GM12878 (cell line): Measurements from ENCODE around the gene IQSEC2. TPM values are rescaled to one million over a fixed set of nuclear protein-coding genes. Genes with fewer than 3 reads are reported as not detected.

ENCODE experiments used
- ATAC-seq: fragments of 200-7000 bp; cut with Tn5 transposase; 3 replicates; pipeline ENCODE4 v1.9.1; 2020; ENCODE audit warnings: mild to moderate bottlenecking, moderate library complexity
- BruUV-seq: library from RNA; stranded (reverse); fragments of 400-500 nt; replicated peaks from 2 replicates; lab custom pipeline; 2021; lab: Mats Ljungman, UMichigan
- CTCF ChIA-PET: fragments of 300-600 bp; sonication (Branson Sonifier 250); formaldehyde crosslinking; extraction: SDS; loops from one replicate; lab custom pipeline; 2021; ENCODE audit warnings: inconsistent platforms; lab: Yijun Ruan, JAX
- POLR2A ChIA-PET: fragments of 350-600 bp; formaldehyde crosslinking; extraction: SDS; loops from one replicate; lab custom pipeline; 2021; ENCODE audit warnings: inconsistent platforms; lab: Charles Lee
- RAD21 ChIA-PET: fragments of 300-600 bp; sonication (Branson Sonifier 250); formaldehyde crosslinking; loops from one replicate; lab custom pipeline; 2023; ENCODE audit warnings: antibody characterized with exemption; ENCODE audit not compliant: unreplicated experiment; lab: Charles Lee
- SMC1A ChIA-PET: fragments of 300-600 bp; sonication (Branson Sonifier 250); formaldehyde crosslinking; loops from one replicate; lab custom pipeline; 2023; ENCODE audit not compliant: unreplicated experiment, uncharacterized antibody; lab: Charles Lee
- DNase-seq: peaks from one replicate; pipeline ENCODE4 v3.0.0-alpha.2; 2011; ENCODE audit warnings: low read depth, low spot score
- FAIRE-seq: peaks from 3 replicates; lab custom pipeline; 2011; peaks lifted over from hg19 to GRCh38; lab: Jason Lieb, UNC
- H2AFZ ChIP-seq: 2 replicates; pipeline ENCODE4 v1.6.0; 2011; ENCODE audit warnings: low read depth, low read length, control low read depth; ENCODE audit not compliant: control insufficient read depth
- H3K27ac ChIP-seq: 2 replicates; pipeline ENCODE4 v1.5.1; 2011; ENCODE audit warnings: control low read depth; ENCODE audit not compliant: control insufficient read depth, insufficient read depth
- H3K27me3 ChIP-seq, 2 experiments: replicated peaks in 1 of 2; 2 replicates each; pipeline versions ENCODE4 v1.6.0 to v1.6.1; 2011; ENCODE audit warnings: low read length in 1 of 2; ENCODE audit not compliant: control insufficient read depth in 2 of 2, insufficient read depth in 2 of 2
- H3K36me3 ChIP-seq, 2 experiments: 2 replicates each; pipeline ENCODE4 v1.5.1; 2011; ENCODE audit warnings: low read length in 1 of 2; ENCODE audit not compliant: control insufficient read depth in 2 of 2, insufficient read depth in 2 of 2
- H3K4me1 ChIP-seq: 2 replicates; pipeline ENCODE4 v1.6.1; 2011; ENCODE audit warnings: mild to moderate bottlenecking, low read length, moderate library complexity, mixed read lengths; ENCODE audit not compliant: control insufficient read depth, insufficient read depth
- H3K4me2 ChIP-seq: 2 replicates; pipeline ENCODE4 v1.6.0; 2011; ENCODE audit warnings: control low read depth; ENCODE audit not compliant: control insufficient read depth, insufficient read depth
- H3K4me3 ChIP-seq: fragments of 200-600 bp; sonication (generic); 2 replicates; pipeline ENCODE4 v1.5.1; 2016
- H3K79me2 ChIP-seq: 2 replicates; pipeline ENCODE4 v1.6.0; 2011; ENCODE audit warnings: low read length; ENCODE audit not compliant: control insufficient read depth, insufficient read depth
- H3K9ac ChIP-seq: 2 replicates; pipeline ENCODE4 v1.8.0; 2011; ENCODE audit warnings: low read length, control low read depth, mixed read lengths; ENCODE audit not compliant: control insufficient read depth, insufficient read depth
- H3K9me3 ChIP-seq: replicated peaks from 3 replicates; pipeline ENCODE4 v1.5.1; 2011; ENCODE audit warnings: mild to moderate bottlenecking, low read length; ENCODE audit not compliant: control insufficient read depth, insufficient read depth
- H4K20me1 ChIP-seq: 2 replicates; pipeline ENCODE4 v1.6.0; 2011; ENCODE audit not compliant: control insufficient read depth, insufficient read depth
- CBX5 ChIP-seq: sonication (generic); IDR thresholded peaks from 2 replicates; pipeline ENCODE4 v1.6.1; 2016; ENCODE audit warnings: low read depth, moderate library complexity, mild to moderate bottlenecking, inconsistent platforms
- HCFC1 ChIP-seq: fragments of 150-350 bp; IDR thresholded peaks from 2 replicates; pipeline ENCODE4 v1.6.1; 2014; ENCODE audit warnings: low read length
- RCOR1 ChIP-seq: conservative IDR thresholded peaks from 2 replicates; pipeline ENCODE4 v1.6.1; 2012; ENCODE audit warnings: low read depth, low read length, improper control_type of control experiment
- SIX5 ChIP-seq: IDR thresholded peaks from 2 replicates; pipeline ENCODE4 v1.6.1; 2011; ENCODE audit warnings: mild to moderate bottlenecking, low read depth, low read length, moderate library complexity; ENCODE audit not compliant: severe bottlenecking
- SMARCA5 ChIP-seq: fragments of 450-650 bp; IDR thresholded peaks from 2 replicates; pipeline ENCODE4 v1.6.1; 2017; ENCODE audit warnings: mild to moderate bottlenecking
- SP1 ChIP-seq: IDR thresholded peaks from one replicate; pipeline ENCODE4 v1.6.1; 2011; ENCODE audit warnings: low read depth, low read length
- ZBTB4 ChIP-seq: fragments of 450-650 bp; formaldehyde crosslinking; IDR thresholded peaks from 2 replicates; pipeline ENCODE4 v1.4.0; 2022; ENCODE audit warnings: mild to moderate bottlenecking, moderate library complexity
- WGBS: methylation state at CpG from one replicate; pipeline ENCODE4 v1.1.6; 2016; ENCODE audit warnings: low lambda C conversion rate; ENCODE audit not compliant: insufficient replicate concordance, insufficient coverage; ENCODE audit errors: missing lambda C conversion rate; 5-methylcytosine and 5-hydroxymethylcytosine counted together
- in situ Hi-C: fragments of 300-500 bp; cut with MboI; formaldehyde crosslinking; loops from 9 replicates; pipeline ENCODE4 v1.14.3; 2018; ENCODE audit warnings: mixed read lengths
- intact Hi-C: fragments of 100-400 bp; cut with micrococcal nuclease; formaldehyde crosslinking; loops from one replicate; pipeline ENCODE4 v1.14.2; 2022; ENCODE audit not compliant: unreplicated experiment
- polyA plus RNA-seq, 11 experiments: library from polyadenylated mRNA; depleted of rRNA in 4 of 11; unstranded in 6 of 11; stranded (reverse) in 5 of 11; fragments of >200 nt; fragmentation: Nextera tagmentation in 4 of 11; fragmentation: Illumina TruSeq in 1 of 11; extraction: Ambion mirVana in 4 of 11; extraction: Trizol in 1 of 11; gene quantifications; 1 replicate in 1 of 11; 2 replicates in 10 of 11; pipeline versions ENCODE4 v1.2.1 to v1.2.3, GENCODE V29; 2011 to 2016; ENCODE audit warnings: inconsistent platforms in 2 of 11, missing spikeins in 2 of 11, low read depth in 1 of 11
- total RNA-seq, 4 experiments: library from RNA; depleted of rRNA in 3 of 4; stranded (reverse); fragments of >200 nt in 3 of 4; fragmentation: Illumina TruSeq in 1 of 4; extraction: Trizol in 1 of 4; gene quantifications; 2 replicates each; pipeline versions ENCODE4 v1.2.1 to v1.2.3, GENCODE V29; 2013 to 2021

The IQSEC2 gene
- total and polyA plus RNA-seq, 10 of the 15 experiments (the other 5 are each of a cell fraction or from before 2014, with no cell fraction given): 0.01 to 0.23 (median 0.04) TPM; not detected in 3

GRCh38 chrX:53262918-53263394 is 18.4 kb downstream of the IQSEC2 start:
- ATAC-seq: no peak
- H3K27me3 ChIP-seq: peaks cover 0 to 3% of the 10 kb centered on the region in 2 experiments; a peak in 2 of 4 replicates
- no peak for FAIRE-seq
- H3K9me3 ChIP-seq: no peaks in the 10 kb centered on the region
- no peak overlapping the region for H3K27ac ChIP-seq
- WGBS: 17% methylated on average over 8 of the region's 8 CpGs
- ChIA-PET RAD21 (no interaction called here), SMC1A (no interaction called here), CTCF (no interaction called here), POLR2A (no interaction called here)
- no peak for DNase-seq
- intact Hi-C loops: no loop called here
- no peaks in the 10 kb centered on the region for H3K79me2 ChIP-seq
- in situ Hi-C loops: no loop called here
- no peaks in the 10 kb centered on the region for H4K20me1 ChIP-seq
- H3K4me3 ChIP-seq: no peak overlapping the region
- no peak overlapping the region for H2AFZ ChIP-seq
- H3K36me3 ChIP-seq: no peaks in the 10 kb centered on the region
- no TSS peak for BruUV-seq
- H3K4me2 ChIP-seq: no peak overlapping the region
- H3K9ac ChIP-seq: no peak overlapping the region
- no peaks in the 10 kb centered on the region for H3K4me1 ChIP-seq
- TF ChIP-seq CBX5: no peak
- no peak for TF ChIP-seq SIX5
- TF ChIP-seq RCOR1: no peak
- TF ChIP-seq SMARCA5: no peak
- no peak for TF ChIP-seq SP1
- TF ChIP-seq HCFC1: no peak
- TF ChIP-seq ZBTB4: no peak
